K562 (cell line): ENCODE data around the gene MRPL40. TPM values are rescaled to one million over a fixed set of nuclear protein-coding genes. Genes with fewer than 3 reads are reported as not detected.

Experiments used
- ARNT ChIP-seq, 2 experiments: fragments of 450-650 bp; IDR thresholded peaks; 2 replicates each; pipeline ENCODE4 v1.6.1; 2016; ENCODE audit warnings: mild to moderate bottlenecking in 1 of 2
- ETV1 ChIP-seq: fragments of 450-650 bp; conservative IDR thresholded peaks from 2 replicates; pipeline ENCODE4 v1.6.1; 2016; ENCODE audit warnings: missing genetic modification characterization, control low read depth, low read depth, missing compliant biosample characterization
- HDAC1 ChIP-seq, 2 experiments: fragments of 450-650 bp; IDR thresholded peaks; 2 replicates each; pipeline ENCODE4 v1.6.1; 2016 to 2017; ENCODE audit warnings: inconsistent platforms in 1 of 2, mild to moderate bottlenecking in 1 of 2, moderate library complexity in 1 of 2
- HINFP ChIP-seq: fragments of 450-650 bp; conservative IDR thresholded peaks from 2 replicates; pipeline ENCODE4 v1.6.1; 2016; ENCODE audit warnings: missing genetic modification characterization, low read depth, mild to moderate bottlenecking, control low read depth, missing compliant biosample characterization
- KDM4B ChIP-seq, 2 experiments: fragments of 450-650 bp in 1 of 2; sonication (generic) in 1 of 2; IDR thresholded peaks; 2 replicates each; pipeline ENCODE4 v1.6.1; 2016 to 2017; ENCODE audit warnings: borderline replicate concordance in 2 of 2, antibody characterized with exemption in 1 of 2, low read depth in 1 of 2, mild to moderate bottlenecking in 1 of 2
- MAZ ChIP-seq, 2 experiments: fragments of 450-650 bp in 1 of 2; sonication (generic) in 1 of 2; formaldehyde crosslinking; IDR thresholded peaks in 1 of 2; conservative IDR thresholded peaks in 1 of 2; 2 replicates each; pipeline versions ENCODE4 v1.4.0 to v1.5.0; 2020; ENCODE audit warnings: mild to moderate bottlenecking in 1 of 2, missing genetic modification reagents in 1 of 2
- MNT ChIP-seq, 2 experiments: fragments of 450-650 bp; conservative IDR thresholded peaks; 2 replicates each; pipeline ENCODE4 v1.6.1; 2017; ENCODE audit warnings: mild to moderate bottlenecking in 2 of 2, moderate library complexity in 2 of 2
- PKNOX1 ChIP-seq: fragments of 450-650 bp; IDR thresholded peaks from 2 replicates; pipeline ENCODE4 v1.6.1; 2016
- RAD21 ChIP-seq, 2 experiments: fragments of 250-450 bp in 1 of 2; fragments of 450-650 bp in 1 of 2; sonication (Bioruptor Pico) in 1 of 2; formaldehyde crosslinking in 1 of 2; IDR thresholded peaks in 1 of 2; conservative IDR thresholded peaks in 1 of 2; 2 replicates each; pipeline versions ENCODE4 v1.4.0 to v1.8.0; 2020 to 2022; ENCODE audit warnings: mild to moderate bottlenecking in 2 of 2, moderate library complexity in 1 of 2
- RBM39 ChIP-seq: fragments of 200-400 bp; formaldehyde crosslinking; optimal IDR thresholded peaks from 2 replicates; pipeline ENCODE3; 2018; ENCODE audit warnings: low read depth, low read length
- STAT5B ChIP-seq: fragments of 250-450 bp; sonication (Bioruptor Pico); IDR thresholded peaks from 2 replicates; pipeline ENCODE4 v1.8.0; 2021; ENCODE audit warnings: mild to moderate bottlenecking, inconsistent platforms
- TAF1 ChIP-seq: IDR thresholded peaks from 2 replicates; pipeline ENCODE4 v1.6.1; 2011; ENCODE audit warnings: mild to moderate bottlenecking, low read length, moderate library complexity; ENCODE audit not compliant: insufficient read depth, control insufficient read depth, severe bottlenecking; ENCODE audit errors: extremely low read depth
- TCFL5 ChIP-seq: fragments of 250-450 bp; sonication (Bioruptor Pico); conservative IDR thresholded peaks from 2 replicates; pipeline ENCODE4 v1.6.1; 2021; ENCODE audit warnings: mild to moderate bottlenecking, moderate library complexity, matching md5 sums
- TEAD4 ChIP-seq, 2 experiments: sonication (generic) in 1 of 2; formaldehyde crosslinking in 1 of 2; IDR thresholded peaks; 2 replicates each; pipeline versions ENCODE4 v1.6.1 to v1.8.0; 2012 to 2022; ENCODE audit warnings: borderline replicate concordance in 1 of 2, inconsistent platforms in 1 of 2, low read length in 1 of 2, mild to moderate bottlenecking in 1 of 2, missing genetic modification reagents in 1 of 2
- ZBED1 ChIP-seq: IDR thresholded peaks from 2 replicates; pipeline ENCODE4 v1.6.1; 2014
- ZBTB8A ChIP-seq: fragments of 450-650 bp; IDR thresholded peaks from 2 replicates; pipeline ENCODE4 v1.6.1; 2018; ENCODE audit warnings: mild to moderate bottlenecking, moderate library complexity; ENCODE audit not compliant: partially characterized antibody
- ZKSCAN8 ChIP-seq: fragments of 200-800 bp; sonication (Bioruptor generic); IDR thresholded peaks from 2 replicates; pipeline ENCODE4 v1.6.1; 2016; ENCODE audit warnings: missing genetic modification characterization, missing compliant biosample characterization
- ZNF121 ChIP-seq: sonication (generic); formaldehyde crosslinking; conservative IDR thresholded peaks from 2 replicates; pipeline ENCODE4 v1.8.0; 2022; ENCODE audit warnings: missing genetic modification reagents
- polyA plus RNA-seq, 8 experiments: library from polyadenylated mRNA; depleted of rRNA in 4 of 8; stranded (reverse) in 5 of 8; unstranded in 3 of 8; fragments of >200 nt; fragmentation: Nextera tagmentation in 2 of 8; fragmentation: Illumina TruSeq in 1 of 8; extraction: Ambion mirVana in 2 of 8; extraction: Trizol in 1 of 8; gene quantifications; 2 replicates each; pipeline versions ENCODE4 v1.2.1 to v1.2.3, GENCODE V29; 2011 to 2014; ENCODE audit warnings: inconsistent platforms in 1 of 8, missing spikeins in 1 of 8
- total RNA-seq, 7 experiments: library from RNA; depleted of rRNA in 6 of 7; stranded (reverse); fragments of >200 nt in 6 of 7; fragmentation: Illumina TruSeq in 2 of 7; extraction: Trizol in 2 of 7; gene quantifications; 2 replicates each; pipeline versions ENCODE4 v1.2.1 to v1.2.3, GENCODE V29; 2011 to 2021; ENCODE audit warnings: low replicate concordance in 1 of 7
- TF ChIP-seq, protein P1 (sequence below): fragments of 450-650 bp; IDR thresholded peaks from one replicate; pipeline ENCODE4 v1.6.1; 2018; ENCODE audit warnings: mild to moderate bottlenecking, moderate library complexity; ENCODE audit not compliant: partially characterized antibody

Gene MRPL40
- total and polyA plus RNA-seq, 9 of the 15 experiments (the other 6 are each of a cell fraction or from before 2014, with no cell fraction given), result 132 to 652 (median 208) TPM

DNA sequence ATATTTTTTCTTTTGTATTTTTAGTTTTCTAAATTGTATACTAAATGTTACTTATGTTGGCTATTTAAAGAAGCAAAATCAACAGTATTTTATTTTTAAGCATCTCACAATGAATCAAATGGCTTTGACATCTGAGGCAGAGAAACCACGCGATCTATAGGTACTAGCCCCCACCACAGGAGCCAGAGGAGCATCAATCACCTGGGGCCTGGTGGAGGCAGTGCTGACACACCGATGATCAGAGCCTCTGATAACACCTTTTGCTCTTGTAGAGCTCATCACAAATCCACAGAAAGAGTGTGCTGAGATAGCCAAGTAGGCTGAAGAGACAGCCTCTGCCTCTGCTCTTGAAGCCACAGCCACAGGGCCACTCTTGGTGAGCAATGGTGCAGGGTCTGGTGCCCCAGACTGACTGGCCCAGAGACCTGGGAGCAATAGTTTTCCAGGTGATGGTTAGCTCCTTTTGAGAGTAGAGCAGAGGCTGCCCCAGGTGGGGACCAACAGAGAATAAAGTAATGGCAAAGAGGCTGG is 26.0 kb upstream of the MRPL40 start (continued):
- TF ChIP-seq MAZ (CRISPR knock-in tag; conservative IDR thresholded peaks at IDR 0.05 in 1 of 2, IDR thresholded peaks at IDR 0.05 in 1 of 2) (peak in 1 of 2 experiments; percentile 84; a peak in 2 of 4 replicates), TAF1 (no peak), ZKSCAN8 (CRISPR knock-in tag) (no peak), TCFL5 (CRISPR knock-in tag) (no peak), TEAD4 (IDR thresholded peaks at IDR 0.05; ENCODE audit: low read length) (no peak; the same call in 1 of the 2 replicates), TEAD4 (CRISPR knock-in tag; IDR thresholded peaks at IDR 0.05; ENCODE audit: borderline replicate concordance) (no peak), HDAC1 (IDR thresholded peaks at IDR 0.05) (no peak), ZBED1 (no peak), HINFP (tag) (no peak), ZNF121 (no peak), ETV1 (tag) (no peak), STAT5B (CRISPR knock-in tag) (no peak), MNT (conservative IDR thresholded peaks at IDR 0.05) (no peak), PKNOX1 (peak; percentile 80), KDM4B (IDR thresholded peaks at IDR 0.05; ENCODE audit: borderline replicate concordance in 2 of 2, low read depth in 1 of 2) (no peak), RAD21 (CRISPR knock-in tag; conservative IDR thresholded peaks at IDR 0.05 in 1 of 2, IDR thresholded peaks at IDR 0.05 in 1 of 2) (peak in 1 of 2 experiments; percentile 56; a peak in 2 of 4 replicates), ARNT (IDR thresholded peaks at IDR 0.05) (no peak), ZBTB8A (no peak), RBM39 (no peak)
- TF ChIP-seq, protein P1, sequence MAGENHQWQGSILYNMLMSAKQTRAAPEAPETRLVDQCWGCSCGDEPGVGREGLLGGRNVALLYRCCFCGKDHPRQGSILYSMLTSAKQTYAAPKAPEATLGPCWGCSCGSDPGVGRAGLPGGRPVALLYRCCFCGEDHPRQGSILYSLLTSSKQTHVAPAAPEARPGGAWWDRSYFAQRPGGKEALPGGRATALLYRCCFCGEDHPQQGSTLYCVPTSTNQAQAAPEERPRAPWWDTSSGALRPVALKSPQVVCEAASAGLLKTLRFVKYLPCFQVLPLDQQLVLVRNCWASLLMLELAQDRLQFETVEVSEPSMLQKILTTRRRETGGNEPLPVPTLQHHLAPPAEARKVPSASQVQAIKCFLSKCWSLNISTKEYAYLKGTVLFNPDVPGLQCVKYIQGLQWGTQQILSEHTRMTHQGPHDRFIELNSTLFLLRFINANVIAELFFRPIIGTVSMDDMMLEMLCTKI, result no peak
